Glutamatergic neuron (in vitro differentiated cells): Measurements from ENCODE around the gene MTIF2. TPM values are rescaled to one million over a fixed set of nuclear protein-coding genes. Genes with fewer than 3 reads are reported as not detected.
"Not testable (repeated sequence)": the region's sequence is repeated elsewhere in the genome, so short reads cannot be mapped to it uniquely, and the experiment has no call there.

Source experiments
- DNase-seq: peaks from one replicate; pipeline ENCODE4 v3.0.0; 2022
- H3K27ac Mint-ChIP-seq: one replicate; pipeline ENCODE4 v1.8.0; 2020; ENCODE audit warnings: mild to moderate bottlenecking, mixed read lengths, inconsistent platforms; ENCODE audit not compliant: unreplicated experiment
- H3K27me3 Mint-ChIP-seq: one replicate; pipeline ENCODE4 v1.8.0; 2020; ENCODE audit warnings: mild to moderate bottlenecking, moderate library complexity, mixed read lengths, inconsistent platforms; ENCODE audit not compliant: unreplicated experiment
- H3K36me3 Mint-ChIP-seq: one replicate; pipeline ENCODE4 v1.8.0; 2020; ENCODE audit warnings: mild to moderate bottlenecking, mixed read lengths, inconsistent platforms; ENCODE audit not compliant: unreplicated experiment
- H3K4me1 Mint-ChIP-seq: one replicate; pipeline ENCODE4 v1.8.0; 2020; ENCODE audit warnings: mild to moderate bottlenecking, low read depth, mixed read lengths, inconsistent platforms; ENCODE audit not compliant: unreplicated experiment
- H3K4me3 Mint-ChIP-seq: one replicate; pipeline ENCODE4 v1.8.0; 2020; ENCODE audit warnings: mild to moderate bottlenecking, mixed read lengths, inconsistent platforms; ENCODE audit not compliant: unreplicated experiment
- H3K9me3 Mint-ChIP-seq: one replicate; pipeline ENCODE4 v1.8.0; 2020; ENCODE audit warnings: mild to moderate bottlenecking, moderate library complexity, mixed read lengths, inconsistent platforms; ENCODE audit not compliant: unreplicated experiment
- total RNA-seq: library from RNA; stranded (reverse); fragmentation: NEBNext Ultra II Directional; extraction: Animal tissue kit (Norgen Biotek cat#: 25700); gene quantifications from one replicate; pipeline ENCODE4 v1.2.1, GENCODE V29; 2021; ENCODE audit not compliant: unreplicated experiment
- TF ChIP-seq, protein P1 (sequence below): fragments of 200-600 bp; sonication (generic); IDR thresholded peaks from one replicate; pipeline ENCODE4 v1.5.0; 2021; ENCODE audit not compliant: partially characterized antibody, unreplicated experiment

The MTIF2 gene
- total RNA-seq, 1 donor from 2014 or later = 25.2 TPM

DNA sequence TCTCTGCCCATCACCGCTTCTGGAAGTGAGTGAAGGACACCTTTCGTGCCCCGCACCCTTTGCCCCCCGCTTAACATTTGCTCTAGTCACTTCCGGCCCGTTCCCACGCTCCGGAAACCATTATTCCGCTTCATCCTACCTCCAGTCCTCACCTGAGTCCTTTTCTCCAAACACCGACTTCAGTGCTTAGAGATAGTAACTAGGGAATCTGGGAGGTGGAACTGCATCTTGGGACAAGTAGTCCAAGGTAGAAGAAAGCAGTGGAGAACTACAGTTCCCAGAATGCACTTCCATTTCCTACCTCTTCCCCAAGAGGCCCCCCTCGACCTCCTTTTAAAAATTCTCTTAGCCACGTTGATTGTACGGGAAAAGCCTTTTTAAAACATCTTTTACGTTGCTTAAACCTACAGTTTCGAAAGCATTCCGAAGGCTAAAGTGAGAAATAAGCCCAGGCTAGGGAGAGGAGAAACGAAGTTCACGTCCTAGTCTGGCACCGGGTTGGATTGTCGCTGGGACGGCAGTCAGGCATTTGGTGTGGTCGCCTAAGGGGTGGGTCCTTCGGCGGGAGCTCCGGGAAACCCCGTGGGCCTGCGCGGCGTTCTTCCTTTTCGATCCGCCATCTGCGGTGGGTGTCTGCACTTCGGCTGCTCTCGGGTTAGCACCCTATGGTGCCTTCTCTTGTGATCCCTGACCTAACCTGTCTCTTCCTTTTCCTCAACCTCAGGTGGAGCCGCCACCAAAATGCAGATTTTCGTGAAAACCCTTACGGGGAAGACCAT lies 36.8 kb downstream of the MTIF2 start, which contains the start of the genes CLHC1 and RPS27A:
CLHC1 (minus strand) TSS at position 210 of the 779 bp plus-strand sequence. CDS start 9,882 bp downstream, outside the sequence.
RPS27A (plus strand) TSS at position 605 of the 779 bp plus-strand sequence; CDS start at position 742, 137 bp downstream.
- H3K36me3 Mint-ChIP-seq = no peaks in the 10 kb centered on the region
- H3K4me3 Mint-ChIP-seq = peak within 1 kb of the TSS; percentile 100
- peaks cover 15% of the 10 kb centered on the region for H3K4me1 Mint-ChIP-seq
- TF ChIP-seq, protein P1, sequence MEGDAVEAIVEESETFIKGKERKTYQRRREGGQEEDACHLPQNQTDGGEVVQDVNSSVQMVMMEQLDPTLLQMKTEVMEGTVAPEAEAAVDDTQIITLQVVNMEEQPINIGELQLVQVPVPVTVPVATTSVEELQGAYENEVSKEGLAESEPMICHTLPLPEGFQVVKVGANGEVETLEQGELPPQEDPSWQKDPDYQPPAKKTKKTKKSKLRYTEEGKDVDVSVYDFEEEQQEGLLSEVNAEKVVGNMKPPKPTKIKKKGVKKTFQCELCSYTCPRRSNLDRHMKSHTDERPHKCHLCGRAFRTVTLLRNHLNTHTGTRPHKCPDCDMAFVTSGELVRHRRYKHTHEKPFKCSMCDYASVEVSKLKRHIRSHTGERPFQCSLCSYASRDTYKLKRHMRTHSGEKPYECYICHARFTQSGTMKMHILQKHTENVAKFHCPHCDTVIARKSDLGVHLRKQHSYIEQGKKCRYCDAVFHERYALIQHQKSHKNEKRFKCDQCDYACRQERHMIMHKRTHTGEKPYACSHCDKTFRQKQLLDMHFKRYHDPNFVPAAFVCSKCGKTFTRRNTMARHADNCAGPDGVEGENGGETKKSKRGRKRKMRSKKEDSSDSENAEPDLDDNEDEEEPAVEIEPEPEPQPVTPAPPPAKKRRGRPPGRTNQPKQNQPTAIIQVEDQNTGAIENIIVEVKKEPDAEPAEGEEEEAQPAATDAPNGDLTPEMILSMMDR = peak; percentile 19
- H3K27ac Mint-ChIP-seq = peak within 1 kb of the TSS; percentile 96
- peak; percentile 95 for DNase-seq
- H3K9me3 Mint-ChIP-seq = peaks cover 14% of the 10 kb centered on the region
- H3K27me3 Mint-ChIP-seq = peaks cover 11% of the 10 kb centered on the region

DNA sequence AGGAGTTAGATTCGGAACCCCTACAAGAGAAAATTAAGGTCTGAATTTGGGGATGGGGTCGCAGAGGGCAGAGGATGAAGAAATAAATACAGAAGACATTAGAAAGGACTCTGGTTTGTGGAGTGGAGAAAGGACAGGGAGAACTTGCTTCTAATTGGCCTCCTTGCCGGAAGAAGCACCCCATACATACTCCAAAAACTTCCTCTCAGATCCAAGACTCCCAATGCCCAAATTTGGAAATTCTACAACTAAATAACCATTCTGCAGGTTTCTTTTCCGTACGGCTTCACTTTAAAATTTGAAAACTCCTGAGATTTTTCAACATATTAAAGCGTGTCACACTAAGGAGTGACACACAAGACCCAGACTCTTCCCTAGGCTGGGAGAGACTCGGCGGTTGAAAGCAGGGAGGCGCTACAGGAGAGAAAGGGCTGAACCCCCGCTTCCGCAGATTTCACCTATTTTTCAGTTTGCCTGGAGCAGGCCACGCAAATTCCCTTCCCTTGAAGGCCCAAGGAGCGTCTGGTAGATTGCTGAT lies 37.4 kb downstream of the MTIF2 start:
- no peaks in the 10 kb centered on the region for H3K36me3 Mint-ChIP-seq
- peak overlapping the region; percentile 96 for H3K27ac Mint-ChIP-seq
- peaks cover 15% of the 10 kb centered on the region for H3K4me1 Mint-ChIP-seq
- peaks cover 14% of the 10 kb centered on the region for H3K9me3 Mint-ChIP-seq
- peak overlapping the region; percentile 100 for H3K4me3 Mint-ChIP-seq
- DNase-seq = peak; percentile 22
- TF ChIP-seq, protein P1 = no peak
- H3K27me3 Mint-ChIP-seq = peaks cover 11% of the 10 kb centered on the region

DNA sequence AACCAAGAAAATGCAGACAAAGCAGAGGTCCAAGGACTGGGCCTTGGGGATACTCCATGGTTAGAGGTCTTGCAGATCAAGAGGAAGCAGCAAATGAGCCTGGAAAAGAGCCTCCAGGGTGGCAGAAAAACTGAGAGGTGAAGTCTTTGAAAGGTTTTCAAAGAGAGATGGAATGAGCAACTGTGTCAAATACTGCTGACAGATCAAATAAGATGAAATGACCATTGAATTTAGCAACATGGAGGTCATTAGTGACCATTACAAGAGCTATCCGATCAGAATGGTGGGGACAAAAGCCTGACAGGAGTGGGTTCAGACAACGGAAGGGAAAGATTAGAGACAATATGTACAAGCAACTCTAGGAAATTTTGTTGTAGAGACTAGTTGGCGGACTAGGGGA lies 38.5 kb downstream of the MTIF2 start:
- Mint-ChIP-seq H3K4me3 (peak overlapping the region; percentile 63), H3K9me3 (peaks cover 14% of the 10 kb centered on the region), H3K36me3 (no peaks in the 10 kb centered on the region), H3K27me3 (peaks cover 11% of the 10 kb centered on the region), H3K4me1 (peaks cover 17% of the 10 kb centered on the region), H3K27ac (no peak overlapping the region)
- TF ChIP-seq, protein P1 = no peak
- DNase-seq = no peak

DNA sequence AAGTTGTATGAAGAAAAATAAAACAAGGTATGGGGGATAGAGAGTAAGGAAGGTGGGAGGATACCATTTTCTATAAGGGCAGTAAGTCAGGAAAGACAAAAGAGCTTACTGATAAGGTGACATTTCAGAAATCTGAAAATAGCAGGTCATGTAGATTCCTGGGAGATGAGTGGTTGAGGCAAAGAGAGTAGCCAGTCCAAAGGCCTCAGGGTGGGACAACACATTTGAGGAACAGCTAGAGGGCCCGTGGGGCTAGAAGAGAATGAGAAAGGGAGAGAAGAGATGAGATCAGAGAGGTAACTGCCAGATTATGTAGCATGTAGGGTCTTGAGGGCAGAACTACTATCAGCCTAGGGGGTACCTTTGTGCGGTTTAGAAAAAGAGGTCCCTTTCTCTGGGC lies 39.8 kb downstream of the MTIF2 start:
- TF ChIP-seq, protein P1 = no peak
- Mint-ChIP-seq H3K36me3 (no peaks in the 10 kb centered on the region), H3K27me3 (peaks cover 11% of the 10 kb centered on the region), H3K4me1 (peaks cover 24% of the 10 kb centered on the region), H3K4me3 (peak overlapping the region; percentile 17), H3K27ac (no peak overlapping the region), H3K9me3 (peaks cover 14% of the 10 kb centered on the region)
- DNase-seq = no peak

DNA sequence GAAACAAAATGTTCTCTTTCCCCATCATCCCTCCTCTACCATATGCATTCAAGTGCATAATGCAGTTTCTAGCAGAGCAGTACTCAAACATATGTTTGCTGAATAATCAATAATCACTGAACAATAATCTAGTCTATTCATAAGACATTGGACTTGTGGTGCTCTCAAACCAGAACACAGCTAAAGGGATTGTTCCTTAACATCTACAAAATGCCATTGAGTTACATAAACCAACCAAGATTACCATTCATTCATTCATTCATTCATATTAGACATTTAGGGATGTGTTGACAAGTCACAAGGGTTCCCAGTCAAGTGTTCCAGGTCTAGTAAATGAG lies 40.8 kb downstream of the MTIF2 start:
- TF ChIP-seq, protein P1 = no peak
- no peaks in the 10 kb centered on the region for H3K36me3 Mint-ChIP-seq
- peaks cover 22% of the 10 kb centered on the region for H3K4me1 Mint-ChIP-seq
- peak overlapping the region; percentile 9 for H3K4me3 Mint-ChIP-seq
- H3K27me3 Mint-ChIP-seq = peaks cover 9% of the 10 kb centered on the region
- no peak for DNase-seq
- H3K27ac Mint-ChIP-seq = peak overlapping the region; percentile 76
- peaks cover 14% of the 10 kb centered on the region for H3K9me3 Mint-ChIP-seq

DNA sequence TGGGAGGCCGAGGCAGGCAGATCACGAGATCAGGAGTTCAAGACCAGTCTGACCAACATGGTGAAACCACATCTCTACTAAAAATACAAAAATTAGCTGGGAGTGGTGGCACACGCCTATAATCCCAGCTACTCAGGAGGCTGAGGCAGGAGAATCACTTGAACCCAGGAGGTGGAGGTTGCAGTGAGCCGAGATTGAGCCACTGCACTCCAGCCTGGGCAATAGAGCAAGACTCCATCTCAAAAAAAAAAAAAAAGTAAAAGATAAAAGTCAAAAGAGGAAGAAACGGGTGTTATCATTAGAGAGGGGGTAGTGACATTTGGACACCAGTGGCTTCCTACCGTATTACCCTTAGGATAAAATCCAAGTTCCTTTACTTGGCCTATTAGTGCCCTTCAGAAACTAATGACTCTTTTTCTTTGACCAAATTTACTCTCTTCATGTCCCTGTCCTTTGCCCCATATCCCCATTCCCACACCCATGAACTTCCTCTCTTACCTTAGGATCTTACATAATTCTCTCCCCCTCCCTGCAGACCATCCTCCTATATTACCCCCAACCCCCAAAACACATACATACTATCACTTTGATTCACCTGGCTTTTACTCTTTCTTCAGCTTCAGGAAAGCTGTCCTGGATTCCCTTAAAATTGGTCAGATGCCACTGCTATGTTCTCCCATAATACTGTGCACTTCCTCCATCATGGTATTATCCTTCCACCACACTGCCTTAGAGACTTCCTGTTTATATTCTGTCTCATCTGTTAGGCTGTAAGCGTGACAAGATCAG lies 41.4 kb downstream of the MTIF2 start:
- peak overlapping the region; percentile 9 for H3K4me3 Mint-ChIP-seq
- not testable (repeated sequence) for H3K27me3 Mint-ChIP-seq, DNase-seq, H3K36me3 Mint-ChIP-seq
- peaks cover 22% of the 10 kb centered on the region for H3K4me1 Mint-ChIP-seq
- peak overlapping the region; percentile 76 for H3K27ac Mint-ChIP-seq
- peaks cover 11% of the 10 kb centered on the region for H3K9me3 Mint-ChIP-seq
